Measurements from ENCODE around the gene GJB3. TPM values are rescaled to one million over a fixed set of nuclear protein-coding genes. Genes with fewer than 3 reads are reported as not detected.
A peak's percentile ranks its signal among the peaks of the same experiment; 100 is the strongest.
"Not testable (repeated sequence)": the region's sequence is repeated elsewhere in the genome, so short reads cannot be mapped to it uniquely, and the experiment has no call there.

The GJB3 gene
- total RNA-seq, result not detected in 2 replicates

- no peak within 1 kb of the TSS for H3K4me3 ChIP-seq (ENCODE audit: low read depth, low read length)
- no peak for DNase-seq (ENCODE audit: low read depth)
- no peak for TF ChIP-seq CTCF (IDR thresholded peaks at IDR 0.05; ENCODE audit: insufficient read depth, low read depth, low read length)
Observed at GRCh38 chr1:34781071-34781843, at the start of gene GJB3. GJB3 (plus strand) TSS chr1:34781214; CDS start chr1:34784763, 3,549 bp downstream.

- not testable (repeated sequence) for H3K4me3 ChIP-seq (ENCODE audit: low read depth, low read length); DNase-seq (ENCODE audit: low read depth)
Observed at GRCh38 chr1:34732831-34733230, 48.2 kb upstream of the GJB3 start.

GRCh38 chr1:34736692-34737091 lies 44.3 kb upstream of the GJB3 start:
- no peak for TF ChIP-seq CTCF (IDR thresholded peaks at IDR 0.05; ENCODE audit: insufficient read depth, low read depth, low read length)
- no peak for DNase-seq (ENCODE audit: low read depth)
- no peak overlapping the region for H3K4me3 ChIP-seq (ENCODE audit: low read depth, low read length)

GRCh38 chr1:34737236-34737635 lies 43.8 kb upstream of the GJB3 start:
- H3K4me3 ChIP-seq (ENCODE audit: low read depth, low read length), result not testable (repeated sequence)

GRCh38 chr1:34739613-34740012 lies 41.4 kb upstream of the GJB3 start:
- no peak overlapping the region for H3K4me3 ChIP-seq (ENCODE audit: low read depth, low read length)
- no peak for TF ChIP-seq CTCF (IDR thresholded peaks at IDR 0.05; ENCODE audit: insufficient read depth, low read depth, low read length)
- DNase-seq (ENCODE audit: low read depth), result no peak

More at GRCh38 chr1:34737236-34737635, 43.8 kb upstream of the GJB3 start:
- DNase-seq (ENCODE audit: low read depth), result not testable (repeated sequence)

- no peak for TF ChIP-seq CTCF (IDR thresholded peaks at IDR 0.05; ENCODE audit: insufficient read depth, low read depth, low read length)
- DNase-seq (ENCODE audit: low read depth), result no peak
- H3K4me3 ChIP-seq (ENCODE audit: low read depth, low read length), result no peak overlapping the region
Observed at GRCh38 chr1:34740161-34740868, 40.7 kb upstream of the GJB3 start.

GRCh38 chr1:34742667-34743270 lies 38.2 kb upstream of the GJB3 start:
- peak; percentile 56 for DNase-seq (ENCODE audit: low read depth)
- H3K4me3 ChIP-seq (ENCODE audit: low read depth, low read length), result no peak overlapping the region
- peak; percentile 94 for TF ChIP-seq CTCF (IDR thresholded peaks at IDR 0.05; ENCODE audit: insufficient read depth, low read depth, low read length)

Measured in fibroblast of villous mesenchyme (primary cell).